Endometrium (tissue), 2 donors: ENCODE data around the gene MRPS18A.
"Not testable (repeated sequence)": the region's sequence is repeated elsewhere in the genome, so short reads cannot be mapped to it uniquely, and the experiment has no call there.

ENCODE experiments used
- FAIRE-seq: peaks from 2 replicates; lab custom pipeline; 2012; peaks lifted over from hg19 to GRCh38; lab: Jason Lieb, UNC
- donor health status: control.
- donor health status: control.

Gene MRPS18A

DNA sequence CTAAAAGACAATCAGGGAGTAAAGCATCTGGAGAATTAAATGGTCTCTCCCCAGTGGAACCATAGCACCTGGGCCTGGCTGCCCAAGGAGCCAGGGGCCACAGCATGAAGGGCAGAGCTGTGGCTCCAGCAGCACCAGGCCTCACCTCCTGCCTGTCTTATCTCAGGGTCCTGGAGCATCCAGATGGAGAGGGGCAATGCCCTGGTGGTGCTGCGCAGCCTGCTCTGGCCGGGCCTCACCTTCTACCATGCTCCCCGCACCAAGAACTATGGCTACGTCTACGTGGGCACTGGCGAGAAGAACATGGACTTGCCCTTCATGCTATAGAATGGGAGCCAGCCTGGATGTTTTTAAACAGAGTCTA lies 17.0 kb downstream of the MRPS18A start:
- no peak for FAIRE-seq

DNA sequence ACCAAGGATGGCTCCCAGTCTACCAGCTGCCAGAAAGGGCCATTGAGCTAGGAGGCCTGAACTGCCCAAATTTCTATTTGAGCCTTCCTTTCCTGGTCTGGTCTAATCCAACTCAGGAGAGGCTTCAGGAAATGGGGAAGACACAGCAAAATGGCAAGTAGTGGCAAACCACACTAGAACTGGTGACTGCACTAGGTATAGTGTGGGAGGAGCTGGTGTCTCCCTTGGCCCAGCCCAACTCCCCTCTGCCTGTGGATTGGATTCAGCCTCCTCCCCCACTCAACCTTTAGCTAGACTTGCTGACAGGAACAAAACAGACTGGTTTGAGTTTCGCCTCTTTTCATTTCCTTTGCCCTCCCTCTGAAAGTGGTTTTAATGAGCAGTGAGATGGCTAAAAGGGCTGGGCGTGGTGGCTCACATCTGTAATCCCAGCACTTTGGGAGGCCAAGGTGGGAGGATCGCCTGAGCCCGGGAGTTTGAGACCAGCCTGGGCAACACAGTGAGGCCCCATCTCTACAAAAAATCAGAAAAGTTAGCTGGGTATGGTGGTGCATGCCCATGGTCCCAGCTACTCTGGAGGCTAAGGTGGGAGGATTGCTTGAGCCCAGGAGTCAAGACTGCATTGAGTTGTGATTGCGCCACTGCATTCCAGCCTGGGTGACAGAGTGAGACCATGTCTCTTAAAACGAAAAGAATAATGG lies 17.5 kb downstream of the MRPS18A start:
- FAIRE-seq = no peak

DNA sequence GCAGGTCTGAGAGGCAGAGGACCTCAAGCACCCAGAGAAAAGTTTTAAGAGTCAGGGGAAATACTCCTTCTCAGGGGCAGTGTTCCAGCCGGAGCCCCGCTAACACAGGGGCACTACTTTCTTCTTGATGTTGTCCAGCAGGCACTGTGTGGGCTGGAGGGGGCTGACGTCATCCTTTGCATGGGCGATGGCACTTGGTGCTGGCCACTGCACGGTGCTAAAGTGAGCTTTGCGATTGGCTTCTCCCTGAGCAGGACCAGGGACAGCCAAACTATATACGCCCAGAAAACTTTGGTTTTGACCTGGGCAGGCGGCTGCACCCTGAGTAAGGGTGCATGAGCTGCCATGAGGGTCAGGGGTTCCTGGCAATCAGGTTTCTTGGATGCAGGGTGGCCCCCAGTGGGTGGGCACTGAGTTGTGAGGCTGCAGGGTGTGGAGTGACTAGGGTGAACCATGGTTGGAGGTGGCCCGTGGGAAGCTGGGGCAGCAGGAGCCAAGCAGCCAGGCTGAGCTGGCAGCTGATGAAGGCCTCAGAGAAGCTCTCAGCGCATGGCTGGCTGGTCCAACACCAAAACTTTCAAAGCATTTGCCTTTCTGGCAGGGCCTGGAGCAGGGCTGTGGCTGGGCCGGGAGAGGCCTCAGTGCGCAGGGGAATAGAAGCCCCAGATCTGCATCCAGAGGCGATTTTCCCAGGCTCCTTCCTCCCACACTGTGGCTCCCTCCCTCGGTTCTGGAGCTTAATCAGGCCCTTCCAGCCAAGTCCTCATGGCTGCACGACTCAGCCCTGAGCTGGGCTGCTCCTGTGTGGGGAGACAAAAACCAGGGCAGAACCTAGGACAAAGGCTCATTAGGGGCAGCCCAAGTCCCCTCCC lies 18.3 kb downstream of the MRPS18A start:
- no peak for FAIRE-seq

DNA sequence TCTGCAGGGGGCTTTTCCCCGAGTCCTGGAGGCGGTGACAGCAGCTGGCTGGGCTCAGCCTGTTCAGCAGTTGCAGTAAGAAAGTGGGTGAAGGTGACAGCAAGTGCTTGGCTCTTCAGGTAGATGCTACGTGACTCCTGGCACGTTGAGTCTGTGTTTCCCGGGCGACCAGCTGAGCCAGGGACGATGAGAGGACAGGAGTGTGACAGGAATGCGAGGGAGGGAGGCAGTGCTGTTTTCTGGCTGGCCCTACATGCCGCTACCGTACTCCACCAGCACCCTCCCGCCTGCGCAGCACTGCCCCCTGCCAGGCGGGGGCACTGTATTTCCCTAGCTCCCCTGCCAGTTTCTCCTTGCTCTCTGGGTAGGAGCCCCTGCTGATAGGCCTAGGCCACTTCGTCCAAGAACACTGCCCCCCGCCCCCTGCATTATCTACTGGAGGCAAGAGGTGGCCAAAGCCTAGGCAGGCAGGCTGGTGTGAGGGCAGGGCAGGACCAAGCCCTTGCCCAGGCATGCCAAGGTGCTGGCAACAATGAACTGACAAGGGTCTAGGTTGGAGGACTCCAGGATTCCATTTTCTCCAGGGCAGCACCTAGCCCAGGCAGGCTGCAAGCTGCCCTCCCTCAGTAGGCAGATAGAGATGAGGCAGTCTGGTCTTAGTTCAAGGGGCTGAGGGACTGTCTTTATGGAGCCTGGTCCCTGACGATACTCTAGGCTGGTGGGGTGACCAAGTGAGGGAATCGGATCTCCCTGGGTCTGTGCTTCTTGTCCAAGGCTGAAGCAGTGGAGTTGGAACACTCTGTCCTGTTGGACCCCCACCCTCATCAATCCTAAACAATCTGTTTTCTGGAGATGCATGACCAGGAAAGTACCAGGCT lies 19.2 kb downstream of the MRPS18A start:
- no peak for FAIRE-seq

DNA sequence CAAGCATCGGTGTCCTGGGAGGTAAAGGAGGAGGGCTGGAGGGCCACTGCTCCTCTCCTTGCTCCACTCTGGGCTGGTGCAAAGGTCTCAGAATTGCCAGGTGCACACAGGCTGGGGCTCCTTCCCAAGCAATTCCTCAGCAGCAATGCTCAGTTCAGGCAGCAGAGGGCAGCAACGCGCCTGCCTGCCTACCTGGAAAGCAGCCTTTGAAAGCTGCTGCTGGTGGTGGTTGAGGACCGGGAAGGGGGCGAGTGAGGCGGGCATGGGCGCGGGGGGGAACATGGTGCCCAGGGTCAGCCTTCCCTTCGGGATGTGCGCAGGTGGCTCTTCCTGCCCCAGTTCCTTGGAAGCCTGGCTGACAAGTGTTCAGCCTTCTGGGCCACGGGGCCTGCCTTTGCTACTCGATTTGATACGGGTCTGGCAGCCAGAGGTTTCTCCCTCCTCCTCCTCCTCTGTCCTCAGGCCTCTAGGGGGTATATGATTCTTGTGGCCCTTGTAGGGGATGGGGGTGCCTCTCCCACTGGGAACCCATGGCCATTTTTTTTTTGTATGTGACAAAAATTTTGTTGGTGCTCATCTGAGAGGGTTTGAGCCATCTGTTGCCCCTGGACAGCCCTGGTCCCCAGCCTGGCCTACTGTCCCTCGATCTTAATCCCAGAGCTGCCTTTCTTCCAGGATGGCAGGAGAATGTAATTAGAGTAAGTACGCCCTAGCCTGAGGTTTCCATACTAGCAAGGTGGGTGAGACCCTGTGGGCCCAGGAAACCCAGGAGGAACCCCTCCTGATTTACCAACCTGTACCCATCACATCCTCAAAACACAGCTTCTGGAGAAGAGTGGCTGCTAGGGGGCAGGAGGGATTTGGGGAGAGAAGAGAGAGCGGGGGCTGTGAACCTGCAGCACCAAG lies 20.1 kb downstream of the MRPS18A start:
- FAIRE-seq = no peak

DNA sequence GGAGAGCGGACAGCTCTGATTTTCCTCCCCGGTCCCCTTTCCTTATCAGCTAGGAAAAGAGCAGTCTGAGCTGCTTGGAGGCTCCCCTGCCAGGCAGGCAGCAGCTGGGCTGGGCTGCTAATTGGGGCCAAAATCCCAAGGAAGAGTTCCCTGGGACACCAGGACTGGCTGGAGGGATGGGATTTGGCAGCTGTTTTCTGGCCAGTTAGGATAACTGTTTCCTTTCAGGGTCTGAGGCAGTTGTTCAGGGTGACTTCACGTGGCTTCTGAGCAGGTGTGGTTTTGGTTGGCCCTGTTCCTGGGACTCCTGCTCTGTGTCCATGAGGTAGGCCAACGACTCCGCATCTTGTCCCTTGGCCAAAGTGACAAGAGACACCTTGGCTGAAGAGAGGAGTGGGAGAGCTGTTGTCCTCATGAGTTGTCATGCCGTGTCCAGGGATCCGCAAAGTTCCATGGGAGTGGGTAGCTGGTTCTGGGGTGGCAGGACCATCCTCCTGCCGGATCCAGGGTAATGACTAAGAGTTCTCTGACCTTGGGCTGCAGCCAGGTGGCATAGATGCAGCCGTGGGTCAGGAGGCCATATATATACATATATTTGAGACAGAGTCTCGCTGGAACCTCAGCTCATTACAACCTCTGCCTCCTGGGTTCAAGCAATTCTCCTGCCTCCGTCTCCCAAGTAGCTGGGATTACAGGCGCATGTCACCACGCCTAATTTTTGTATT lies 21.2 kb downstream of the MRPS18A start:
- no peak for FAIRE-seq

DNA sequence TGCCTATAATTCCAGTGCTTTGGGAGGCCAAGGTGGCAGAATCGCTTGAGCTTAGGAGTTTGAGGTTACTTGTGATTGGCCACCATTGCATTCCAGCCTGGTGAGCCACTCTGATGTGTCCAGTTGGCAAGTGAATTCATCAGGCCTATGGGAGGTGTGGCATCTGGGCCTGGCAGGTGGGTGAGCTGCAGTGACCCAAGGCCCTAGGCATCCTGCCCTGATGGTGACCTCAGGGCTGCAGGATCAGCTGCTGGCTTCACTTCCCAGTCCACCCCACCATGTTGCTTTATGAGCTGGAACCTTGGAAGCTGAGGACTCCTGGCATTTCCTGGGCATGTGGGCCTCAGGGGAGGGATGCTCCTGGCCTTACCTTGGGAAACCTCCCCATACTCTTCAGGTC lies 22.2 kb downstream of the MRPS18A start:
- no peak for FAIRE-seq

DNA sequence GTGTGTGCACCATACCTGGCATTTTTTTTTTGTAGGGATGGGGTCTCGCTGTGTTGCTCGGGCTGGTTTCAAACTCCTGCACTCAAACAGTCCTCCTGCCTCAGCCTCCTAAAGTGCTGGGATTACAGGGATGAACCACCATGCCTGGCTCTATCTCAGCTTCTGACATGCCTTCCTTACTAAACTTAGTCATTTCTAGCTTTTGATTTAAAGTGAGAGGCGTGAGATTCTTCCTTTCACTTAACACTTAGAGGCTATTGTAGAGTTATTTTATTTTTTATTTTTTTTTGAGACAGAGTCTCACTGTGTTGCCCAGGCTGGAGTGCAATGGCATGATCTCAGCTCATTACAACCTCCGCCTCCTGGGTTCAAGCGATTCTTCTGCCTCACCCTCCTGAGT lies 24.6 kb downstream of the MRPS18A start:
- not testable (repeated sequence) for FAIRE-seq

DNA sequence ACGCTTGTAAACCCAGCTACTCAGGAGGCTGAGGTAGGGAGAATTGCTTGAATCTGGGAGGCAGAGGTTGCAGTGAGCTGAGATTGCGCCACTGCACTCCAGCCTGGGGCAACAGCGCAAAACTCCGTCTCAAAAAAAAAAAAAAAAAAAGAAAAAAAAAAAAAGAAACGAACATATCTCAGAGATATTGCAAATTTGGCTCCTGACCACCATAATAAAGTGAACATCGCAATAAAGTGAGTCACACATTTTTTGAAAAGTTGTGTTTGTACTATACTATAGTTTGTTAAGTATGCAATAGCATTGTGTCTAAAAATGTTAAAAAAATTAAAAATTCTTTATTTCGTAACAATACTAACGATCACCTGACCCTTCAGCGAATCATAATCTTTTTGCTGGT lies 29.4 kb downstream of the MRPS18A start:
- FAIRE-seq = no peak

DNA sequence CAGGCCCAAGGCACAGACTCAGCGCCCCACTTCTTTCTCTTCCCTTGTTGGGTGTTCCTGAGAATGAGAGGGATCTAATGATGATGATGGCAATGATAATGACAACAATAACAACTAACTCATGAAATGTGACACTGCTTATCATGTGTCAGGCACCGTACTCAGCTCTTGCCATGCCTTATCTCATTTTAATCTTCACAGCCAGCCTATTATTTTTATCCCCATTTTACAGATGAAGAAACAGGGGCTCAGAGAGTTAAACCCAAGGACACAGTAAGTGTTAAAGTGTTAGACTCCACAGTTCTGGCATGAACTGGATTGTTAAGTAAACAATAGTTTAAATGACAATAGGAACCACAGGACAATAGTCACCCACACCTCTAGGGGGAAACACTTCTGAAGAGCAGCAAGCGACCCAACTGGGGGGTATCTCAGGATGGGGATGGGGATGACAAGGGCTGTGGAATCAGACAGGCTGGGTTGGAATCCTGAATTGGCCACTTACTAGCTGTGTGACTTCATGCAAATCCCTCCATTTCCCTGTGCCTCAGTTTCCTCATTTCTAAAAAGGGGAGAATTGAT lies 30.3 kb downstream of the MRPS18A start:
- FAIRE-seq = no peak

DNA sequence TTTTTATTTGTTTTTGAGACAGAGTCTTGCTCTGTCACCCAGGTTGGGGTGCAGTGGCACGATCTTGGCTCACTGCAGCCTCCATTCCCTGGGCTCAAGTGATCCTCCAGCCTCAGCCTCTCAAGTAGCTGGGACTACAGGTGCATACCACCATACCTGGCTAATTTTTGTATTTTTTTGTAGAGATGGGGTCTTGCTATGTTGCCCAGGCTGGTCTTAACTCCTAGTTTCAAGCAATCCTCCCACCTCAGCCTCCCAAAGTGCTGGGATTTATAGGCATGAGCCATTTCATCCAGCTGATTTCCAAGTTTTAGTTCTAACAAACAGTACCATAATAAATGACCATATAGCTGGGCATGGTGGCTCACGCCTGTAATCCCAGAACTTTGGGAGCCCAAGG lies 34.8 kb downstream of the MRPS18A start:
- FAIRE-seq = not testable (repeated sequence)

DNA sequence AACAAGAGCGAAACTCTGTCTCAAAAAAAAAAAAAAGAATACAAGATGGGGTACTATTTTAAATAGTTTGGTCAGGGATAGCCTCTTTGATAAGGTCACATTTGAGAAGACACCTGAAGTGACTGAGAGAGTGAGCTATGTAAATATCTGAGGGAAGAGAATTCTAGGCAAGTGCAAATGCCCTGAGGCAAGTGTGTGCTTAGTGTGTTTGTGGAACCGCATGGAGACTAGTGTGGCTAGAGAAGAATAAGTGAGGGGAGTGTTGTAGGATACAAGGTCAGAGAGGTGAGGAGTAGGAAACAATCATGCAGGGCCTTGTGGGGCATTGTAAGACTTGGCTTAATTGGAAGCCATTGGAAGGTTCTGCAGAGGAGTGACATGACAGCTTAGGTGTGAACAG lies 39.3 kb downstream of the MRPS18A start:
- no peak for FAIRE-seq

DNA sequence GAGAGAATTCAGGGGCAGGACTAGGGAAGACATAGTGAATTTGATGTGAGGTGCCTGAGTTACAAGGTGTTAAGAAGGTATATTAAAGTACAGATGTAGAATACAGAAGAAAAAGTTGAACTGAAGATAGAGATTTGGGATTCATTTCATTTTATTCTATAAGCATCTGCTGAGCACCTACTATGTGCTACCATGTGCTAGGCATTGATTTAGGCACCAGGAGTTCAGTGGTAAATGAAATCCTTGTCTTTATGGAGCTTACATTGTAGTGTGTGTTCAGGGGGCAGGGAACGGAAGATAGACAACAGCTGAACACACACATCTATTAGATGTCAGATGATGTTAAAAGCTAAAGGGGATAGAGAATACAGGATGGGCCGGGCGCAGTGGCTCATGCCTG lies 40.0 kb downstream of the MRPS18A start:
- no peak for FAIRE-seq

DNA sequence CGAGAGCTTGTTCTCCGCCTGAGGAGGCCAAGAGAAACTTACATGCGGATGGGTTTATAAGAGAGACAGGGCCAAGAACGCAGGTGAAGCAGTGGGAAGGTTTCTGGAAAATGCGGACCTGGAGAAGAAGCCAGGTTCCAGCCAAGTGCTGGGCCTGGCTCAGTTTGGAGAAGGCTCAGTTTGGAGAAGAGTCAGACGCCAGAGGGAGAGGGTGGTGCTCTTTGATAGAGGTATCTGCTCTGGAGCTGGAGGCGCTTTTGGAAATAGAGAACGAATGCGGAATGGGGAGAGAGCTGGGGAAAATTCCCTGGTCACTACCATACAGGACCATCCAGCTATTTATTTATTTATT lies 42.0 kb downstream of the MRPS18A start:
- no peak for FAIRE-seq

DNA sequence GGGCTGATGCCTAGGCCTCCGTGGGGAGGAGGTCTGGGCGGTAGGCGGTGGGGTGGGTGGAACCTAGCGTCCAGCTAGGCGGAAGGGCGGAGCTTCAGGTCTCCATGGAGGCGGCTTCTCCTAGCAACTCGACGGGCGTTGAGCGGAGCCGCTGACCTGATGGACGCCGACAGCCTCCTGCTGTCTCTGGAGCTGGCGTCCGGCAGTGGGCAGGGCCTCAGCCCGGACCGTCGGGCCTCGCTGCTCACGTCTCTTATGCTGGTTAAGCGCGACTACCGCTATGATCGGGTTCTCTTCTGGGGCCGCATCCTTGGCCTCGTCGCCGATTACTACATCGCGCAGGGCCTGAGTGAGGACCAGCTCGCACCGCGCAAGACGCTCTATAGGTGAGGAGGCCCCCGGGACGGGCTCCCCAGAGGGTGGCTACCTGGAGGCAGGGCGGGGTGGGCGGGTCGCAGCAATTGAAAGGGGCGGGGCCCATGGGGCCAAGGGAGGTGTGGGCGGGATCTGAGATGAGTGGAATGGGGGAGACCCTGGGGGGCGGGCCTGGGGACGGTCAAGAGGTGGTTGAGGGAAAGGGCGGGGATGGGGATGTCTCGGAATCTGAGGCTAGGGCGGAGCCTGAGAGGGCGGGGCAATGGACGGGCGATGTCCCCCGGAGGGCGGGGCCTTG lies 42.5 kb downstream of the MRPS18A start, which contains the start of gene RSPH9:
Gene RSPH9, plus strand, starts transcription at position 97 of the 673 bp plus-strand sequence. Its CDS starts 63 bp downstream, at position 160.
- no peak for FAIRE-seq

DNA sequence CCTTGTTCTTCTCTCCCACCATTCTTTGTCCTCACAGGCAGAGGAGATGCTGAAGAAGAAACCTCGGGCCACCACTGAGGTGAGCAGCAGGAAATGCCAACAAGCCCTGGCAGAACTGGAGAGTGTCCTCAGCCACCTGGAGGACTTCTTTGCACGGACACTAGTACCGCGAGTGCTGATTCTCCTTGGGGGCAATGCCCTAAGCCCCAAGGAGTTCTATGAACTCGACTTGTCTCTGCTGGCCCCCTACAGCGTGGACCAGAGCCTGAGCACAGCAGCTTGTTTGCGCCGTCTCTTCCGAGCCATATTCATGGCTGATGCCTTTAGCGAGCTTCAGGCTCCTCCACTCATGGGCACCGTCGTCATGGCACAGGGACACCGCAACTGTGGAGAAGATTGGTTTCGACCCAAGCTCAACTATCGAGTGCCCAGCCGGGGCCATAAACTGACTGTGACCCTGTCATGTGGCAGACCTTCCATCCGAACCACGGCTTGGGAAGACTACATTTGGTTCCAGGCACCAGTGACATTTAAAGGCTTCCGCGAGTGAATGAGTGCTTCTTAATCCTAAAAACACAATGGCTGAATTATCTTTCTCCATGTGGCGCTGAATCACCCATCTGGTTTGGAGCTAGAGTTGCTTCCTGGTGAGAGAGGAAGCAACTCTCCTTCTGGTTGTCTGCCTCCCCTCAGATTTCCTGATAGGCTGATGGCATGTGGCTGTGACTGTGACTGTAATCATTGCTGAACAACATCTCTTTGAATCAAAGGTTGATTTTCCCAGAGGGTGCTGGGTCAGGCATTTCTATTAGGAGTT lies 47.4 kb downstream of the MRPS18A start:
- no peak for FAIRE-seq

DNA sequence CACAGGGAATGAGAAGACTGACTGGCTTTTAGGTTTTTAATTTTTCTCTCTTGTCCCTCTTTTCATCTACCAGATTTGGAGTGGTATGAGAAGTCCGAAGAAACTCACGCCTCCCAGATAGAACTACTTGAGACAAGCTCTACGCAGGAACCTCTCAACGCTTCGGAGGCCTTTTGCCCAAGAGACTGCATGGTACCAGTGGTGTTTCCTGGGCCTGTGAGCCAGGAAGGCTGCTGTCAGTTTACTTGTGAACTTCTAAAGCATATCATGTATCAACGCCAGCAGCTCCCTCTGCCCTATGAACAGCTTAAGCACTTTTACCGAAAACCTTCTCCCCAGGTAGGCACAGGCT lies 51.3 kb downstream of the MRPS18A start:
- FAIRE-seq = no peak

DNA sequence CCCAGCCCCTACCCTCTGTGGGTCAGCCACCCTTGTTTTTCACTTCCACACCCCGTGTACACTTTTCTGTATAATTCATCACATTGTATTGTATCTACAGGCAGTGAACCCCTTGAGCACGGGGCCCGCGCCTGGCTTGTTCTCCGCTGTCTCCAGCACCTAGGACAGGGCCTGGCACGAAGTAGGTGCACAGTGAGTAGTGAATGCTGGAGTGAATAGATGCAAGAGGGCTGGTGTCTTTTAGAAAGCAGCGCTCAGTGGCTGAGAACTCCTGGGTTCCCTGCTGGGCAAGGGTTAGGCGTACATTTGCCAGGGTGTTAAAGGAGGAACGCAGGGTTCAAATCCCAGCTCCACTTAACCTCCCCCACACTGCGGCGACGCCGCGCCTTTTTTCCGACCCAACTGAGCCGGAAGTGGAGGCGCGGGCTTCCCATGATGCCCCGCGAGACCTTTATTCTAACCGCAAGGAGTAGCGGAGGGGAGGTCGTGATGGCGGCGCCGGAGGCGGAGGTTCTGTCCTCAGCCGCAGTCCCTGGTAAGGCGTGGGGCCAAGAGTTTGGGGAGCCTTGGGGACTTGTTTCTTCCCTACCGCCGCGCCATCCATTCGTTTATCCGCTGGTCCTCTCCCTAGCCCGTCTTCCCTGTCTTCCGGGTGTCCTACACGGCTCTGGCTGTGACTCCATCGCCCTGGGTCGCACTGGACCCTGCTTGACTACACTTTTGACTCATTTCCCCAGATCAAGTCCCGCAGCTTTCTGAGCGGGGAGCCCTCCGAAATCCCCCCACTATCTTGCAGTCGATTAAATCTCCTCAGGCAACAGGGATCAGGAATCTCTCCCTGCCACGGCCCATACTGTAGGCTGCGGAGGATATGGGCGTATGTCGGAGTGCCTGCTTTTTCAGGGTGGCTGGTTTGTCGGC lies 51.9 kb downstream of the MRPS18A start, which contains the start of gene MAD2L1BP:
Gene MAD2L1BP, plus strand, starts transcription at position 454 of the 921 bp plus-strand sequence. Its CDS starts 36 bp downstream, at position 490.
- FAIRE-seq = no peak
